NCI-H1417 treated with DMSO at 0.1 percent for 48 hours (cell line): ENCODE measurements around the gene KDR.

ENCODE experiments used
- DNase-seq: peaks from one replicate; lab custom pipeline; 2025; lab: John Stamatoyannopoulos, UW

KDR gene

DNA sequence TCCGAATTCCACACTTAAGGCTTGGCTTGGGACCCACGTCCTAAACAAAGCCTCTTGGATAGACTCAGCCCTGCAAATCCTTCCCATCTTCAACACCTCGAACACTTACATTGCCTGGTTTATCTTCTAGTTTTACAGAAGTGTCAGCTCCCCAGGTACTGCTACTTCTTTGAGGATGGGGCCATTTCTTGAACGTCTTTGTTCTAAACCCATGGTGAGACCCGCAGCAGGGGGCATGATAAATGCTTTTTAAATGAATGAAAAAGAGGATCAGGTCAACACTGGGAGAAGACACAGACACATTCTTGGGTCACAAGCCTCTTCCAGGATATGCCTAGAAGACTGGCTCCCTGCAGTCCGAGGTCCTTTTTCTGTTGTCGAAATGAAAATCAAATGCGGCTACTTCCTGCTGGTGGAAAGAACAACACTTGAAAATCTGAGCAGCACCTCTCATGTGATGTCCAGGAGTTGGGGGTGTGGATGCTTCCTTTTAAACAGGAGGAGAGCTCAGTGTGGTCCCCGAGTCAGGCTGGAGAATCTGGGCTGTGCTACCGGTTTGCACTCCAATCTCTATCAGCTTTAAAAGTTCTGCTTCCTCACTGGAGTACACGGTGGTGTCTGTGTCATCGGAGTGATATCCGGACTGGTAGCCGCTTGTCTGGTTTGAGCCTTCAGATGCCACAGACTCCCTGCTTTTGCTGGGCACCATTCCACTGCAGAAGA lies 45.8 kb downstream of the KDR start:
- DNase-seq: no peak

DNA sequence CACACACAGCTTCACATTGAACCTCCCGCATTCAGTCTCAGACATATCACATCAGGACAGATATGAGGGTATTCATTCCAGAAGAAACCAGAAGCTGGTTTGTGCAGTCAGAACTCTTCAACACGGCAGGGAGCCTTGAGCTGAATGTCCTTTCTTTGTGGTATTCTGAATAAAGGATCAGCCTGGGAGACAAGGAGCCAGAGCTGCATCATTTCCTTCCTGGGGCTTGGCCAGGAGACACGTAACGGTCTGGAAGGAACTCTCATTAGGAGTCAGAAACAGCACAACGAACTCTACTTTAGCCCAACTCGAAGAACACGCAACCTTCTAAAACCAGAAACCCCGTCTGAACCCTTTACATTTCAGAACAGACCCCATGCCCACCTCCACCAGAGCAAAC lies 46.4 kb downstream of the KDR start:
- no peak for DNase-seq

DNA sequence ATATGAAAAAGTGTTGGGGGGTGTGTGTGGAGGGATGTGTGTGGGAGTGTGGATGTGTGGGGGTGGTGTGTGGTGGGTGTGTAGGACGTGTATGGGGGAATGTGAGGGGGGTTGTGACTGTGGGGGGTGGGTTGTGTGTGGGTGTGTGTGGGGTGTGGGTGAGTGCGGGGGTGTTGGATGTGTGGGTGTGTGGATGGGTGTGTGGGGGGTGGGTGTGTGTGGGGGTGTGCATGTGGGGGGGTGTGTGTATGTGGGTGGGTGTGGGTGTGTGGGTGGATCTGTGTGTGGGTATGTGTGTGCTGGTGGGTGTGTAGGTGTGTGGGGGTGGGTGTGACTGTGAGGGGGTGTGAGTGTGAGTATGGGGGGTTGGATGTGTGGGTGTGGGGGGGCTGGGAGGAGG lies 47.8 kb downstream of the KDR start:
- DNase-seq: no peak

DNA sequence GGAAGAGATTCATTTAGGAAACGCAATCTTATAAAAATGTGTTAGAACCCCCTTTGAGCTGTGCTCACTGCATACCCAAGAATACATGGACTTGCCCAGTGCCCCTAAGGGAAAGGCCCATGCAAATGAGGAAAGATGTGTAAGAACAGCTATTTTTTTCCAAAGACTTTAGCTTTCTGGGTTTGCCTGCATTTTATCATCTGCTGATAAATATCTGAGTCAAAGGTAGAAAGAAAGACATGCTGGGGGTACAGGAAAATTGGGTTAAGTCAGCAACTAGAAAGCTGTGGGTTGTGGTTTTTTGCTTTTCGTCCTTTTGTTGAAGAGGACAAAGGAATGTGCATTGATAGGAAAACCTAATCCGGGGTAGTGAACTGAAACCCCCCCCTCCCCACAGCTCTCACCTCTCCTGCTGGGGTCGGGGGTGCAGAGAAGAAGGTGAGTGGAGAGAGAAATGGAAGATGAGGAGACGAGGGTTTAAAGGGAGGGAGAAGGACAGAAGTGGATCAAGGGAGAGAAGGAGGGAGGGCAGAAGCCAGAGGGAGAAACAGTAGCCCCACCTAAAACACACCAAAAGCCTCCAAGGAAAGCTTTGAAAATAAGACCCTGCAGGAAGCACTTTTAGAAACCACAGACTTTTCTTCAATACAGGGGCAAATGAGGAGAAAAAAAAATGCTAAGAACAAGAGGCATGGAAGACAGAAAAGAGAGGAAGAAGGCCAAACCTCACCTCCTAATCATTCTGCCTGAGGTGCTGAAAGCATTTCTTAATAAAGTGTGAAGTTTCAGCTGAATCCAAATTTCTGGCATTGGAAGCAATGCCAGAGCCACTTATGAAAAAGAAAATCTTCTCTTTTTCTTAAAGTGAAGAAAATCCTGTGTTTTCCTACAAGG lies 49.3 kb downstream of the KDR start:
- DNase-seq: no peak

DNA sequence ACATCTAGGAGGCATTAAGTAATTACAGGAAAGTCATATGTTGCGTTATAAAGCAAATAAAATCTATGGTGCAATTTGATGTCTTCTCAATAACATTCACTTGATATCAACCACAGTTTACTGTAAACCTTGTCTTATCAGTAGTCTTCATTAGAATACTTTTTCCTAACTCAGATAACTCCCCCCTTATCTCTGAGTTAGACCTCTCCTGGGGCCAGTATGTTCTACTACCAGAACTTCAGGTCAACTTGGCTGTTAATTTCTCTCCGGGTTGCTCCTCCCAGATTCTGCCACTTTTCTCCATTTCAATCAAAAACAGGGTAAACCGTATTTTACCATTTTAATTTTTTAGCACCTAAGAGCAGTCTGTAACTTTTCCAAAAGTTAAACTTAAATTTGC lies 50.0 kb downstream of the KDR start:
- no peak for DNase-seq

DNA sequence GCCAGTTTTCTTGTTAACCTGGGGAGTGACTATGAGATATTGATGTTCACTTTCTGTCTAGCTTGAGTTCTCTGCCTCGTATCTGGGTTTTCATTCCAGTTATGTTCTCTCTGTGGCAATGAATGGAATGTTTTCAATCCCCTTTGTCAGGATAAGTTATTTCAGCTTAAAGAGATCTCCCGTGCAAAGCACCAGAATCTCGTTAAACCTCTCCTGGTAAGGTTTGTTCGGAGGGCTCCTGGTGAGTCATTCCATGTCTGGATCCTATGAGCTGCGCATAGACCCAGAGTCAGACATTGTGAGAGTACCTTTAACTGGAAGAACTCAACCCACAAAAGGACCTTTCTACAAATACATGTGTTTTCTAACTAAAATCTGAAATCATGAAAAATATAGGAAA lies 51.0 kb downstream of the KDR start:
- DNase-seq: no peak

DNA sequence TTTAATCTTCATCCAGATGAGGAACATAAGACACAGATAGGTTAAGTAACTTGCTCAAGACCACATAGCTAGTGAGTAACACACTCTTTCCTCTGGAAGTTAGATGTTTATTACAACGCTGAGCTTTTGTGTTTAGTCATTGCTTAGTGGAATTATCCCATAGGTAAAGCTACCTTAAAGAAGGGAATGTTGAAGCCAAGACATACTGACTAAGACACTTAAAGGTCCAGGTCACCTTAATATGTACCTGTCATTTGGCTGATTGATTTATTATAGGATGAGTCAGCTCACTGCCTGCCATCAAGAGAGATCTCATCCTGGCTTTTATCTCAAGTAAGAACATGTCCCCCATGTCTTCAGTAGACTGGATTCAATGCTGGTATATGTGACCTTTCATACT lies 53.4 kb downstream of the KDR start:
- no peak for DNase-seq

DNA sequence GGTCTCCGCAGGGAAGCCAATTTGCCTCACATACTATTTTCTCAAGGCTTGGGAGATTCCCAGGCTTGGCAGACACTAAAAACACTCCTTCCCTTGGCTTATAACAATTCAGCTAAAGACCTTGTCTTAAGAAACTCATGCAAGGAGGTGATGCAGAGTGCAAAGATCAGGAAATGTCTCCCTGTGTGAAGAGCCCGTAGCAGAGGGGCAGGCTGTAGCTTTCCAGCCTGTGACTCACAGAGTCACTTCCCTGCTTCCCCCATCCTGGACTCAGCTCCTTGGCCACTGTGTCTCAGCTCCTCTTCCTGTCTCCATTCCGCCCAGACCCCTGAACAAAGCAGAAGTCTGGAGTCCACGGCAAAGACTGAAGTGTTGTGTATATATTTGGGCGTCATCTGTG lies 56.1 kb downstream of the KDR start:
- DNase-seq: no peak

DNA sequence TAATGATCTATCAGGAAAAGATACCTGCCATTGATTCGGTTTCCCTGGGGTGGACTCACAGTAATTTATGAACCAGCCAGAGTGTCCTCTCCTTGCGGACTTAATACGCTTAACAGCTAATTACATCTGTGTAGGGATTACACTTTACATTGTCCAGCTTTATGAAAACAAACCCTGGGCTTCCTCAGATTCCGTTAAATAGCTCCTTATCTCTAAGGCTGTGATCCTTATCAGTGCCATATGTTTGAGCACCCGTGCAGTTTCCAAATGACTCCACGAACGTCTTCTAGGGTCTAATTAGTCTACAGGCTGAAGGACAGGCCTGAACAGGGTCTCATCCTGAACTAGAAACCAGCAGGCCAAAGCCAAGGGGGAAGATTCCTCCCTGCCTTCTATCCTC lies 56.9 kb downstream of the KDR start:
- no peak for DNase-seq

DNA sequence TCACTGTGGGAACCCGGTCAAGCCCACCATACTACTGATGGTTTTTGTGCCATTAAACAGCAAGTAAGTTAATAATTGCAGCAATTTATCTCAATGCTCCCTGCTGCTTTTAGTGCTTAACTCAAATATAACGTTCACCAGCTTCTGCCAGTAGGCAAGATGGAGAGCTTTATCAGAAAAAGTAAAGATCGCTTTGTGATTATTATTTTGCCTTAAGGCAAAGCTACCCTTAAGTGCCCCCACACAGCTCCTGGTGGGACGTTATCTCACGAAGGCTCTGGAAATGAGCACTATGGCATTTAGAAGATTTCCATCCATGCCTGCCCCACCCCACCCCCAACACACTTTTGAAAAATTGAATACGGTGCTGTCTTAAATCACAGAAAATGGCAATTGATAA lies 59.4 kb downstream of the KDR start:
- DNase-seq: no peak

DNA sequence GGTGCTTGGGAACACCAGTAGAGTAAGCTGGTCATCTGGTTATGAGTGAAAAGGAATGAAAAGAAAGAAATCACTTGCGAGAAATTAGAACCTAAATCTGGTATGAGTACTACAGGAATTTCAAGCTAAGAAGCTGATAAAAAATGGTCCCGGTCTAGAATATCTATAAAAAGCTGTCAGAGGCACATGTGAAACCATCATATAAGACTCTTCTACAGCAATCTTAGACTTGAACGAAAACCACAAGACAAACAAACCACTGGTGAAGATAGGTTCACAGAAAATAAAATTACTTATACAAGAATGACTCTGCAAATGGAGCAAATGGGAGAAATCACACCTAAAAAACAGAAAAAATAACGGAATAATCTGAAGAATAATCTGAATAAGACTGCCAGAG lies 69.9 kb downstream of the KDR start:
- DNase-seq: no peak

DNA sequence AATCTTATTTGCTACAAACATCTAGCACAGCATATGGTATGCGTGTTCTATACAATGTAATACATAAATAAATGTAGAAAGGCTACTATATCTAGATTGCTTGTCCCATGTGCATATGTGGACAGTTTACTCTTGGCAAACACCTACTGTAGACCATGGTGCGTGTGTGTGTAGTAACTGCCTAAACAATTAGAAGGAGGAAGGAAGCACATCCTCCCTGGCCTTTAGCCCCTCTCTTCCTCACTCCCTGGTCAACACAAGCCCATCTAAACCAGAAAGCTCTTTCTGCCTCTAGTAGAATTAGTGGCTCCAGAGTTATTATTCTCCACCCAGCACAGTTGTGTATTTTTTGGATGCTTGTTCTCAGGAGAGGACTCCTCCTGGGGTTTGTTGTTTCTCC lies 73.9 kb downstream of the KDR start:
- no peak for DNase-seq

DNA sequence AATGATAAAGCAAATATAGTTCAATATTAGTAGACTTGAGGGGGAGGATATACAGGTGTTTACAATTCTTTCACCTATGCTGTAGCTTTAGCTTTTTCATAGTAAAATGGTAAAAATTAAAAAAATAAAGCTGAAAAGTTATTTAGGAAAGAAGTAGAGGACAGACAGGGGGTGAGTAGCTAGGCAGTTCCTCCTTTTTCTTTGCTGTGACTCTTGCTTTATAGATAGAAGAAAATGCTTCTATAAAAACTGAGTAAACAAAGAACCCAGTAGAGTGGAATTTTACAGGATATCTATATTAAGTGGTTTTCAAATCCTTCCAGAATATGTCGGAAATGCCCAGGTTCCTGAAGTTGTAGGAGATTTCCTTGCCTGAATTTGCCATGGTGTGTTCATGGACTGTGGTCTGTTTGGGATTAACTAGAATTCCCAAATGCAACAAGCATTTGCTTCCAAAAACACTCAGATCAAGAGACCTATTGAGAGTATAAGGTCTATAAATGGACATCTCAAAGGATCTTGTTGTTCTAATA lies 74.9 kb downstream of the KDR start:
- DNase-seq: no peak

DNA sequence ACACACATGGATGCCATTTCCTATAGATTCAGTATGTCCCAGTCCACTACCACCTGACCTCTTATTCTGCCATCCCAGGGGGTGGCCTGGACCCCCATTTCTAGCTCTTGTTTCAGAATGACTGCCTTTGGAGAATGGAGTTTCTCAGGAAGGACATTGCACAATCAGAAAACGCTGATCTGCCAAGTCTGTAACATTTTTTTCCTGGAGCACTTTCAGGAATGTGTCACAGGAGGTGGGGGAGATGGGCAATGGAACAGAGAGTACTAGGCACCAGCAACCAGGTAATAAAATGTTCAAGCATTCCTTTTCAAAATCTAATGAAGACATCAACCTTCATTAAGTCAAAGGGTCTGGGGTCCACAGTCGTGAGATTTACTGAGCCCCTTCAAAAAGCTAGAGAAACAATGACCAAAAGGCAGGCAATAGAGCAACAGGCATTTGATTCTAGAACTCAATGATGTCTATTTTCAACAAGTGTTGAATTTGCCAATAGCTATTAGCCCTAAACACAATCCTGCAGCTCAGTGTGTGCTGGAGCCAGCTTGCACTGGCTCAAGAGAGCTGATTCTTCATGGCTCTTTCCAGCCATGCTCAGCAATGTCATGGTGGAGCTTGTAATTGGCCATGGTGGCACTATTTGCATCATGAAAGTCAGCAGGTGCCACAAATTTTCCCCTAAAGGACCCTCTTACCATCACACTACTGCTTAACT lies 87.1 kb downstream of the KDR start:
- no peak for DNase-seq

DNA sequence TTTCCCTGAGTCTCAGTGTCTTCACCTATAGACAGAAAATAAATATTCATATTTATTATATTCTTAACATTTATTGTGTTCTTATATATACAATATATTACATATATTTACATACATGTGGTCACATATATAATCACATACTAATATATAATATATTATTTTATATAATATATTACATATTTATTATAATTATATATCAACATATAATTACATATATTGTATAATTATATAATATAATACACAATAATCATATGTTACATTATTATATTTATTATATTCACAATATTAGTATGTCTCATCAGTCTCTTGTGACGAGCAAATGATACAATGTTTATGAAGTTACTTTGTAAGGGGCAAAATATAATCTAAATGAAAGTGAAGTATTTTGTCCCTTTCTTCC lies 87.7 kb downstream of the KDR start:
- DNase-seq: no peak

DNA sequence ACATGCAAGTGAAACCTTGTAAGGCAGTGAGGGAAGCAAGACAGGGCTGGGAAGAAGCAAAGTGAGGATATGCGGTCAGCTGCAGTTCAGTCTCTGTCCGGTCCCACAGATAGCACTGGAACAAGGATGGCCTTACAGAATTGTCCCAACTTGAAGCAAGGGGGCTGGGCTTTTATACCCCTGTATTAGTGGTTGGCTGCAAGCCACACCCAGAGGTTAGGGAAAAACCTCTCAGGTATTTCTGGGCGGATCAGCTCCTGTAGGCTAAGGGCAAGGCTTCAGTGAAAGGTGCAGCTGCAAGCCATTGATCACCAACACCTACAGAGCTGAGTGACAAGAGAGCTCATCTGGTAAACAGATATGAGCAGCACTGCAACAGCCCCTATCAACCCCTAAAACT lies 89.0 kb downstream of the KDR start:
- DNase-seq: no peak

DNA sequence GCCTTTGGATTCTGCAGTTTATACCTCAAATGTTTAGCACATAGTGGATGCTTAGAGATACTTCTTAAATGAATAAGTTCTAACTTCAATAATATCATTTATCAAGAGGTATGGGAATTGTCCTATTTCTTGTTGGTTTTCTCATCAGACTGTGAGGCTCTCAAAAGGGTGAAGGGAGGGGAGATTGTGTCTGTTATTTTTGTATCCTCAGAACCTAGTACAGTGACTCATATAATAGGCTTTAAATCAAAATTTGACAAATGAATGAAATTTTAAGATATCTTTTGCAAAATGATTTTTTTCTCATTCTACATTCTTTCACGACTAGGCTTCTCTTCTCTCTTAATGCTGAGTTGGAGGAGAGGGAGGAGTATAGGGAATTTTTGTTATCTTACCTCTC lies 89.5 kb downstream of the KDR start:
- DNase-seq: no peak

DNA sequence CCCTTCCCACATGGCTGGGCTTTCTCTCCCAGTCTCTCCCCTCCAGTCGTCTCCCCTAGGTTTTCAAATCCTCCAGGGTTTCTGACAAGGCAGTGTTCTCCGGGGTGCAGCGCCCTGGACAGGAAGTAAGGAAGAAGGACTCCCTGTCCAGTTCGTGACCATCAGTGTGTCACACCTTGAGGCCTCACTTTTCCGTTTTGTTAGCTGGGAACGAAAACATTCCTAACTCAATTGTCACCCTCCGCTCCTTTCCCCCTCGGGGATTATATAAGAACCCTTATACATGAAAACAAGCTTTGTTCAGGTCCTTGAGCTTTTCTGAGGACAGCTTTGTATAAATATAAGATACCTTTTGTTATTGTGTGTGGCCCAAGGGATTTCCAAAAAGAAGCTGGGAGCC lies 92.1 kb downstream of the KDR start:
- no peak for DNase-seq

DNA sequence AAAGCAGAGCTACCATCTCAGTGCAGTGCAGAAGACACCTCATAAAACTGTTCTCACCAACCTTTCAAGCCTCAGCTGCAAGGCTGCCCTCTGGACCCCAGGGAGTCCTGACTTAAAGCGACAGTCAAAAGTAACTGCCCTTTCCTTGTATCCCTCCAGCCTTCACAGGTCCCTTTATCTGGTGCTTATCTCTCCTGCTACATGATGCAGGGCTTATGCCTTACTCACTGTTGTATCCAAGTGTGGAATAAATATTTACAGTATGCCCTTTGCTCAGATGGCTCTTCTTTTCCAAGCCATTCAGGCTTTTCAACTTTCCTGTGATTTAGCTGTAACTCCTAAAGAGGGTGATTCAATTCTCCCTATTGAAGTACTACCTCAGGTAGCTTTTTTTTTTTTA lies 92.6 kb downstream of the KDR start:
- no peak for DNase-seq

DNA sequence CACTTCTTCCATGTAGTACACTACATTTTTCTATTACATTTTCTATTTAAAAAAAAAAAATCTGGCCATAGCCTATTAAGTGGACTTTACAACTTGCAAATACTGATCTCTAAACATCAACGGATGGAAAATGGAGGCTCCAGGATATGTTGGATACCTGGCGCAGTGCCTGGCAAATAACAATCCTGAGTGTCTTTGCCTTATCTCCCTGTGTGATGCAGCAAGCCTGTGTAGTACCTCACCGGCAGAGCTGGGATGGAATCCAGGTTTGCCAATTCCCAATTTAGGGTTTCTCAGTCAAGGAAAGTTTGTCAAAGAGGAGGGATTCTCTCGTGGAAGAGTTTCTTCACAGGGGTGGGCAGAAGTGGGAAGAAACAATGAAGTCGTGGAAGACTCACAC lies 93.2 kb downstream of the KDR start:
- no peak for DNase-seq

DNA sequence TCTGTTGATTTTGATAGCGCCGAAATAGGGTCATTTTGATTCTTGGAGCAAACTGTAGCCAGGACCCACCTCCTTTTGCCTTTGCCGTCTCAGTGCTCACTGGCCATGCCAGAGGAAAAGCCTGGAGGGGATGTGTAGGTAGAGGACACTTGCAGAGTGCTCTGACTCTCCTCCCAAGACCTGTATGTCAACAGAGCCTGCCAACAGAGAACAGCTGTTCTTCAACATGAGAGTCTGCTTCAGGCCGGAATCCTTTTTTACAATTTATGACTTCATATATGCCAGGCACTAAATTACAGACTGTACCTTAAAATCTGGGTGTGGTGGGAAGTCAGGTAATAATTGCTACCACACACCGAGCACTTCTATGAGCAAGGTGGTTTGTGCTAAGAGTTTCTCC lies 94.2 kb downstream of the KDR start:
- DNase-seq: no peak

DNA sequence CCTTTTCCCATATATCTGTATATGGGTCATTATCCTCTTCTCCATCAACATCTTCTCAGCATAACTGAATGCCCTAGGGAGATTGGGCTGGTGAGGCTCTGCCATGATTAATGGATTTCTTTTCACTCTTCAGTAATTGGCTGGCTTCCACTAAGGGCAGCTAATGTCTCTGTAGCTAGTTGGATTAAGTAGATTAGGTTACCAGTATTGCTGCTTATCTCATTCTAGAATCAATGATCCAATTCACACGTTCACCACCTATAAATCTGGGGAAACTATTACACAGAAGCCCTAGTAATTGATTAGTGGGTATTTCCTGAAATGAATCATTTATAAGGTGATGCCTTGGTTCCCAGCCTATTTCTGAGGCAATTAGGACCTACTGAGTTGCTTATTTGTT lies 94.8 kb downstream of the KDR start:
- no peak for DNase-seq
